BLaER1 (cell line): ENCODE results near the gene ROCK2.

Experiments
- H3K27ac ChIP-seq: shearing (Covaris generic); formaldehyde crosslinking; 2 replicates; pipeline ENCODE4 v1.8.1; 2022
- H3K27me3 ChIP-seq: shearing (Covaris generic); formaldehyde crosslinking; 2 replicates; pipeline ENCODE4 v1.8.1; 2022
- H3K36me3 ChIP-seq: shearing (Covaris generic); formaldehyde crosslinking; 2 replicates; pipeline ENCODE4 v1.8.1; 2022
- H3K4me1 ChIP-seq: shearing (Covaris generic); formaldehyde crosslinking; 2 replicates; pipeline ENCODE4 v1.8.1; 2022
- H3K4me2 ChIP-seq: shearing (Covaris generic); formaldehyde crosslinking; 2 replicates; pipeline ENCODE4 v1.8.1; 2022
- H3K4me3 ChIP-seq: shearing (Covaris generic); formaldehyde crosslinking; 2 replicates; pipeline ENCODE4 v1.8.1; 2022
- H3K9ac ChIP-seq: shearing (Covaris generic); formaldehyde crosslinking; 2 replicates; pipeline ENCODE4 v1.8.1; 2022
- H3K9me3 ChIP-seq: shearing (Covaris generic); formaldehyde crosslinking; 2 replicates; pipeline ENCODE4 v1.8.1; 2022
- H4K20me1 ChIP-seq: shearing (Covaris generic); formaldehyde crosslinking; 2 replicates; pipeline ENCODE4 v1.8.1; 2022
- Cebpa-rat ChIP-seq: shearing (Covaris generic); IDR thresholded peaks from 2 replicates; pipeline ENCODE4 v1.8.1; 2022

The ROCK2 gene

DNA sequence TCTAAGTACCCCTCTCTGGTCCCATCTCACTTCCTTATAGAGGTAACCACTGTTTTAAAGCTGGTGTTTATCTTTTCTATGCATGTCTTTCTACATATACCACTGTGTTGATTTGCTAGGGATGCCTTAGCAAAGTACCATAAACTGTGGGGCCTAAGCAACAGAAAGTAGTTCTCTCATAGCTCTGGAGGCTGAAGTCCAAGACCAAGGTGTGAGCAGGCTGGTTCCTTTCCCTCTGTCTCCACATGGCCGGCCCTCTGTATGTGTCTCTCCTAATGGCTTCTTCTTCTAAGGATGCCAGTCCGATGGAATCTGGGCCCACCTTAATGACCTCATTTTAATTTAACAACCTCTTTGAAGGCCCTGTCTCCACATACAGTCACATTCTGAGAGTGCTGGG lies 40.8 kb upstream of the ROCK2 start:
- Histone ChIP-seq H3K4me1 (peaks cover 15% of the 10 kb centered on the region), H3K27ac (no peak overlapping the region), H4K20me1 (no peaks in the 10 kb centered on the region), H3K9ac (no peak overlapping the region), H3K36me3 (no peaks in the 10 kb centered on the region), H3K4me2 (no peak overlapping the region), H3K27me3 (no peaks in the 10 kb centered on the region), H3K4me3 (no peak overlapping the region), H3K9me3 (no peaks in the 10 kb centered on the region)
- no peak for TF ChIP-seq Cebpa-rat

DNA sequence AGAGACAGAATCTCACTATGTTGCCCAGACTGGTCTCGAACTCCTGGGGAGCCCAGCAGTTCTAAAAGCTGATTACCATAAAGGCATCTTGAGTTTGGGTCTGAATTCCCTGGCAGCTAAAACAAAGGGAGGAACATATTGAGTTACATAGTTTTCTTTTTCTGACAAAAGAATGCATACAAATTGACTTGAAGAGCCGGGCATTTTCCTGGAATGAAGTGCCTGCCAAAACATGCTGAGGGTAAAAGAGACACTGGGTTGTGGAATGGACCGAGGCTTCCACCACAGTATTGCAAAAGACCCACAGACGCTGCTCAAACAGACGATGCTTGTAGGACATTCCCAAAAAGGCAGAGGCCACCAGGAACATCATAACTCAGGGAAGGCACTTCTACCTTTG lies 35.1 kb upstream of the ROCK2 start:
- Histone ChIP-seq H3K9ac (no peak overlapping the region), H3K27ac (no peak overlapping the region), H3K9me3 (peaks cover 5% of the 10 kb centered on the region), H3K4me2 (peak overlapping the region; percentile 63), H4K20me1 (no peaks in the 10 kb centered on the region), H3K27me3 (no peaks in the 10 kb centered on the region), H3K36me3 (no peaks in the 10 kb centered on the region), H3K4me1 (peaks cover 63% of the 10 kb centered on the region), H3K4me3 (no peak overlapping the region)
- TF ChIP-seq Cebpa-rat, result no peak

DNA sequence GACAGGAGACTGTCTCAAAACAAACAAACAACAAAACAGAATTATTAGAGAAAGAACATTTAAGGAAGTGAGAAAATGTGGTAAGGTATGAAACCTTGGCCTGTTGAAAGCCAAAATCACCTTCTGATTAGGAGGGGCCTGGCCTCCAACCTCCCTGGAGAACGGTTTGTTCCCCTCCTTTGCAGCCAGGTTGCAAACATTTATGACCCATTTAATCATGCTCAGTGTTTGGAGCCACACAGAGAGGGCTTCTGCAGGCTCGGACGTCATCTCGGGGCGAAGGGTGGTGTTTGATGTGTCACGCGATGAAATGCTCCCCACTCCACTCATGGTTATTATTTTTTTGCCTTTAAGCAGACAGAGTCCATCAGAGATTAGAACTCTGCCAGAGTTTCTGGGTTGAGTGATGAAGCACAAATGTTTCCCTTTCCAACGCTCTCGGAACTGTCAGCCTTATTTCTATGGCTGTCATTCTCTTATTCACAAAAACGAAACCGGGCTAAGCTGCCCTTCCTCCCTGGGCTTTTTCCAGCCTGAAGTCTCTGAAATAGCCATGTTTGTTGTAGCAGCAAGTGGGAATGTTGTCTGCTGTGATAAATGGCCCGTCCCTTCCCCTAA lies 33.6 kb upstream of the ROCK2 start:
- Histone ChIP-seq H3K27me3 (no peaks in the 10 kb centered on the region), H3K4me2 (peak overlapping the region; percentile 63), H3K27ac (peak overlapping the region; percentile 7; the same call in 1 of the 2 replicates), H3K9me3 (peaks cover 5% of the 10 kb centered on the region), H3K36me3 (no peaks in the 10 kb centered on the region), H3K4me3 (no peak overlapping the region), H3K9ac (peak overlapping the region; percentile 26; the same call in 1 of the 2 replicates), H4K20me1 (no peaks in the 10 kb centered on the region), H3K4me1 (peaks cover 78% of the 10 kb centered on the region)
- no peak for TF ChIP-seq Cebpa-rat

DNA sequence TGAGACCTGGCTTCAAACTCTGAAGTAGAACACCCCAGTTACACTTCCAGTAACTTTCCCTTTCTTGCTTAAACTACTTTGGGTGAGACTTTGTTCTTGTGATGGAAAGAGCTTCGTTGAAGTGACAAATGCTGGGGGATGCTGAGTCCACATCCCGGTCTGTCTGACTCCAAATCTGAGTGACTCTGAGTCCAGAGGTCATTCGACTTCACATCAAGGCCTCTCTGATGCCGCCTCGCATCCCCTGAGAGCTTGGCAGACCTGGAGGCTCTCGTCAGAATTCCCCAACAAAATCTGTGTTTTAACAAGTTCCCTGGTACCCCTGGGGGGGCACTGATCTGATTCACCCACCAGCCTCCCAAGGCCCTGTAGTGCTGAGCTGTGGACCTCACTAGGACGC lies 31.6 kb upstream of the ROCK2 start:
- Histone ChIP-seq H3K9ac (no peak overlapping the region), H3K9me3 (peaks cover 5% of the 10 kb centered on the region), H3K27me3 (no peaks in the 10 kb centered on the region), H3K4me2 (peak overlapping the region; percentile 72; the same call in 1 of the 2 replicates), H3K27ac (peak overlapping the region; percentile 81; the same call in 1 of the 2 replicates), H3K4me1 (peaks cover 92% of the 10 kb centered on the region), H3K36me3 (no peaks in the 10 kb centered on the region), H4K20me1 (no peaks in the 10 kb centered on the region), H3K4me3 (no peak overlapping the region)
- TF ChIP-seq Cebpa-rat, result no peak

DNA sequence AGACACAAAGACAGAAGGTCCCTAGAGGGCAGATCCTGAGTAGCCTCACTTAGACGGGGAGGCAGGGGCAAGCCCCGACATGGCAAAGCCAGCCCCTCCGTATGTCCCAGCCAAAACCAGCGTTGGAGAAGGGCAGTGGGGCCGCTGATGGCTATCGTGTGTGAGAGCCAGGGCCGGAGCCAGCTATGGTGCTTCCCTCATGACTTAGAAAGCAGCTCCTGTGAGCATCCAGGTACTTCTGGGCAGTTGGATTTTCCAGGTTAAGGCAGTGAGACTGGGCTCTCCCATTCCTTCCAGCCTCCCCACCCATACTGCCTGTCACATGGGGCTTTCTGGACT lies 31.2 kb upstream of the ROCK2 start:
- no peak overlapping the region for H3K4me3 ChIP-seq
- peak overlapping the region; percentile 72; the same call in 1 of the 2 replicates for H3K4me2 ChIP-seq
- H3K9ac ChIP-seq, result no peak overlapping the region
- H3K9me3 ChIP-seq, result peaks cover 5% of the 10 kb centered on the region
- H3K4me1 ChIP-seq, result peaks cover 88% of the 10 kb centered on the region
- H3K27me3 ChIP-seq, result no peaks in the 10 kb centered on the region
- no peaks in the 10 kb centered on the region for H3K36me3 ChIP-seq
- peak overlapping the region; percentile 81 for H3K27ac ChIP-seq
- no peak for TF ChIP-seq Cebpa-rat
- no peaks in the 10 kb centered on the region for H4K20me1 ChIP-seq

DNA sequence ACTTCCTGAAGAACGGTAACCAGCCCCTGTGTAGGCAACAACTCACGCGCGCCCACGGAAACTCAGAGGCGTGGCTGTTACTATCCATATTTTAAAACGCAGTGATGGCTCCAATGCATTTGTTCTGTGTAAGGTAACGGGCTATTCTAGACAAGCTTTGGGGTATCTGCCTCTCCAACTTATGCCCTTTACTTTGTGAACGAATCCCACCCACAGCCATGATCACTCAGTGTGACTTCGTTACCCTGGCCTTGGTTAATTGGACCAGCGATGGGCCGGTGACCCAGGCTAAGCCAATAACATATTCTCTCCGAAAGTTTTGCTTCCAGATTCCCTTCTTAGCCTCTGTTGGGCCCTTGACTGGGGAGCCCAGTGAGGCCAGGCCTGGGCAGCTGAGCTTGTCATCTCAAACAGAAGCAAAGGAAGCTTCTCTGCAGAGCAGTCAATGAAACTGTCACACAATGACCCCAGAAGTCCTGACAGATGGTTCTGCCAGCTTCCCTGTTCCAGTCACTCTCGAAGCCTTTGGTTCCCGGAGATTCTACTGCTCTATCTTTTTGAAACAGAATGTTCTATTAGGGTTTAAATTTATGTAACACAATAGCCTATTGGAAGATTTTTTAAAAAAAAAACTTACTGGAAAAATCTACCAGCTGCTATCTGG lies 30.7 kb upstream of the ROCK2 start:
- no peaks in the 10 kb centered on the region for H3K36me3 ChIP-seq
- H3K4me2 ChIP-seq, result peak overlapping the region; percentile 72
- no peak for TF ChIP-seq Cebpa-rat
- H4K20me1 ChIP-seq, result no peaks in the 10 kb centered on the region
- H3K4me3 ChIP-seq, result peak overlapping the region; percentile 49; the same call in 1 of the 2 replicates
- peaks cover 5% of the 10 kb centered on the region for H3K9me3 ChIP-seq
- H3K27ac ChIP-seq, result peak overlapping the region; percentile 81
- peak overlapping the region; percentile 71; the same call in 1 of the 2 replicates for H3K9ac ChIP-seq
- no peaks in the 10 kb centered on the region for H3K27me3 ChIP-seq
- H3K4me1 ChIP-seq, result peaks cover 87% of the 10 kb centered on the region

DNA sequence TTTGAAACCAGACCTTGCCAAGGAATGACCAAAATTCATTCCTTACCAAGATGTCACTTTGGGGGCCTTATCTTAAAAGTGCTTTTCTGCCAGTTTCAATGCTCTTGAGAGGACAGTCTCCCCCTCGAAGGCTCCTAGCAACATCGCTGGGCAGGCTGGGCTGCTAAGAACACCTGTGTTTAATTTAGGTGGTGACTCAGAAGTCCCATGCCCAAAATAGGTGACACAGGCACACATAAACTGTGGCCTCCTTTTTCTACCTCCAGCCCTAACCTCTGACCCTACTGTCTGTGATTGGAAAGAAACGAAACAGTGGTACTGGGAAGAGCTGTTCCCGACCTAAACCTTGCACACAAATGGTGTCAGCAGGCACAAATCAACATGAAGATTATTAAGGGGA lies 28.7 kb upstream of the ROCK2 start:
- H3K9ac ChIP-seq, result 0 out of 2 replicates have a peak overlapping the region, but pooled peaks have one; percentile 71
- peak overlapping the region; percentile 81; the same call in 1 of the 2 replicates for H3K27ac ChIP-seq
- no peaks in the 10 kb centered on the region for H3K36me3 ChIP-seq
- peak overlapping the region; percentile 72 for H3K4me2 ChIP-seq
- H3K4me3 ChIP-seq, result no peak overlapping the region
- TF ChIP-seq Cebpa-rat, result no peak
- peaks cover 5% of the 10 kb centered on the region for H3K9me3 ChIP-seq
- no peaks in the 10 kb centered on the region for H3K27me3 ChIP-seq
- peaks cover 68% of the 10 kb centered on the region for H3K4me1 ChIP-seq
- no peaks in the 10 kb centered on the region for H4K20me1 ChIP-seq

DNA sequence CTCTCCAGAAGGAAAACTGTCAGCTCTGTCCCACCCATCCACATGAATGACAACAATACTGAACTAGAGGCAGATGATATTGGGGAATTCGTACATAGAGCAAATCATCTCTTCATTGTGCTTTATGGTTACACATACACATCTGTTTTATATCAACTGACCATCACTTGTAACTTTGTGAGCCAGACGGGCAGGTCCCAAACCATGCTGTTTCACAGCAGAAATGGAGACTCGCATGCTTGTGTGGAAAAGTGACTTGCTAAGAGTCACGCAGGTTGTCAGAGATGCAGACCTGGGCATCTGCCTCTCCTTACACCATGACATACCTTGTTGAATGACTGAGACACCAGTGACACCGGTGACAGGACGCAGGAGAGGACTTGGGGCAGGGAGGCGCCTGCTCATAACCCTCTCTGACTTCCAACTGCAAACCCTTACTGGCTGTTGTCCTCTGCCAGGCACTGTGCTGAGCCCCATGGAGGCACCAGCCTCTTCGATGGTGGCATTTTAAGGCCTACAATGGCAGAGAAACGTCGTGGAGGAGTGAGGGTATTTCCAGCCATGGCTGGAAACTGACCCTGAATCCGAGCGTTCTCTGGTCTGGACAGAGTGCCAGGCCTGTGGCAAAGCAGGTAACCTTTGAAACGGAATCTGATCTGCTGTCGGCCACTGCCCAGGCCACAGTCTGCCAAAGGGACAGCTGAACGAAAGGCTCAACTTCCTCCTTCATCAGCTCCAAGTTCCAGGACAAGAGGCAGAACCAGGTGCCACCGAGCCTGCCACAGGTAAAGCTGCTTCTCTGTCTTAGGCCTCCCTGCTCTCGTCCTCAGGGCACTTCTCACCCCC lies 26.9 kb upstream of the ROCK2 start:
- Histone ChIP-seq H3K4me1 (peaks cover 60% of the 10 kb centered on the region), H3K9ac (no peak overlapping the region), H3K27ac (peak overlapping the region; percentile 4; the same call in 1 of the 2 replicates), H3K36me3 (no peaks in the 10 kb centered on the region), H3K27me3 (no peaks in the 10 kb centered on the region), H3K4me3 (no peak overlapping the region), H3K4me2 (peak overlapping the region; percentile 72), H4K20me1 (no peaks in the 10 kb centered on the region), H3K9me3 (peaks cover 2% of the 10 kb centered on the region)
- no peak for TF ChIP-seq Cebpa-rat

DNA sequence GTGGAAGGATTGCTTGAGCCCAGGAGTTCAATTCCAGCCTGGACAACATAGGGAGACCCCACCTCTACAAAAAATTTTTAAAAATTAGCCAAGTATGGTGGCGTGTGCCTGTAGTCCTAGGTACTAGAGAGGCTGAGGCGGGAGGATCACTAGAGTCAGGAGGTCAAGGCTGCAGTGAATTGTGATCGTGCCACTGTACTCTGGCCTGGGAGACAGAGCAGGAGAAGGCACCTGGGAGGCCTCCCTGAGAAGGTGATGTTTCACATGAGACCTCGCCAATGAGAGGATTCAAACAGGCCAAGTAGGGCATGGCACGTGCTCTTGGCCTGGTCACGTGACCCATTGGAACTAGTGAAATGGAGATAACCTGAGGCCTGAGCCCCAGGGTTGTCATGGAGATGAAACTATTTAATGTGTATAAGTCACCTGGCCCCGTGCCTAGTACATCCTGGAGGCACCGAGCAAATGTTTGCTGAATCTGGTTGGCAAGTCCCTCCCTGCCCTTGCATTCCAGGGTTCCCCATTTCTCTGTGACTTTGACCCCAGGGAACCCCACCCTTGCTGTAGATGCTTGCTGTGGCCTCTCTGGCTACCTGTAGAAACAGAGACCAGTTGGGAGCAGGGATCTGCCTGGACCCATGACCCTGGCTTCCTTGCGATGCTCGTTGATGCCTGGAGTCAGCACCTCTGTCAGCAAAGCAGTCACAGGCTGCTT lies 26.1 kb upstream of the ROCK2 start:
- H3K27ac ChIP-seq, result no peak overlapping the region
- no peaks in the 10 kb centered on the region for H3K36me3 ChIP-seq
- H3K9me3 ChIP-seq, result no peaks in the 10 kb centered on the region
- no peak overlapping the region for H3K4me3 ChIP-seq
- no peak for TF ChIP-seq Cebpa-rat
- H4K20me1 ChIP-seq, result no peaks in the 10 kb centered on the region
- no peak overlapping the region for H3K4me2 ChIP-seq
- H3K27me3 ChIP-seq, result no peaks in the 10 kb centered on the region
- peaks cover 52% of the 10 kb centered on the region for H3K4me1 ChIP-seq
- H3K9ac ChIP-seq, result no peak overlapping the region
